HL-60 (cell line): ENCODE results near the gene FAM83C.

Experiments
- GABPA ChIP-seq: IDR thresholded peaks from 2 replicates; pipeline ENCODE4 v1.6.1; 2012; ENCODE audit warnings: low read depth
- POLR2AphosphoS5 ChIP-seq: IDR thresholded peaks from 2 replicates; pipeline ENCODE4 v1.6.1; 2012; ENCODE audit warnings: low read depth
- TF ChIP-seq, protein P1 (sequence below): IDR thresholded peaks from one replicate; pipeline ENCODE4 v1.5.1; 2011; ENCODE audit warnings: low read length, control low read depth, inconsistent platforms; ENCODE audit not compliant: insufficient read depth

GRCh38 chr20:35281506-35282101 lies 10.6 kb downstream of the FAM83C start:
- TF ChIP-seq, protein P1, sequence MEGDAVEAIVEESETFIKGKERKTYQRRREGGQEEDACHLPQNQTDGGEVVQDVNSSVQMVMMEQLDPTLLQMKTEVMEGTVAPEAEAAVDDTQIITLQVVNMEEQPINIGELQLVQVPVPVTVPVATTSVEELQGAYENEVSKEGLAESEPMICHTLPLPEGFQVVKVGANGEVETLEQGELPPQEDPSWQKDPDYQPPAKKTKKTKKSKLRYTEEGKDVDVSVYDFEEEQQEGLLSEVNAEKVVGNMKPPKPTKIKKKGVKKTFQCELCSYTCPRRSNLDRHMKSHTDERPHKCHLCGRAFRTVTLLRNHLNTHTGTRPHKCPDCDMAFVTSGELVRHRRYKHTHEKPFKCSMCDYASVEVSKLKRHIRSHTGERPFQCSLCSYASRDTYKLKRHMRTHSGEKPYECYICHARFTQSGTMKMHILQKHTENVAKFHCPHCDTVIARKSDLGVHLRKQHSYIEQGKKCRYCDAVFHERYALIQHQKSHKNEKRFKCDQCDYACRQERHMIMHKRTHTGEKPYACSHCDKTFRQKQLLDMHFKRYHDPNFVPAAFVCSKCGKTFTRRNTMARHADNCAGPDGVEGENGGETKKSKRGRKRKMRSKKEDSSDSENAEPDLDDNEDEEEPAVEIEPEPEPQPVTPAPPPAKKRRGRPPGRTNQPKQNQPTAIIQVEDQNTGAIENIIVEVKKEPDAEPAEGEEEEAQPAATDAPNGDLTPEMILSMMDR: no peak
- no peak for TF ChIP-seq GABPA
- no peak for TF ChIP-seq POLR2AphosphoS5
